Neural progenitor cell (in vitro differentiated cells): ENCODE data around the gene COX18. TPM values are rescaled to one million over a fixed set of nuclear protein-coding genes. Genes with fewer than 3 reads are reported as not detected.

ENCODE experiments used
- DNase-seq: peaks from one replicate; pipeline ENCODE4 v3.0.0-alpha.2; 2016; ENCODE audit warnings: low spot score
- H2AFZ ChIP-seq: fragments of 200-600 bp; sonication (generic); replicated peaks from 2 replicates; pipeline ENCODE4 v1.6.1; 2016; ENCODE audit warnings: antibody characterized with exemption
- H3F3A ChIP-seq: fragments of 200-600 bp; sonication (generic); 2 replicates; pipeline ENCODE4 v1.6.1; 2016; ENCODE audit warnings: antibody characterized with exemption, low read depth
- H3K27ac ChIP-seq: fragments of 200-600 bp; sonication (generic); 2 replicates; pipeline ENCODE4 v1.5.1; 2016; ENCODE audit warnings: mild to moderate bottlenecking
- H3K27me3 ChIP-seq: fragments of 200-600 bp; sonication (generic); 2 replicates; pipeline ENCODE4 v1.6.1; 2016; ENCODE audit warnings: mild to moderate bottlenecking, moderate library complexity
- H3K36me3 ChIP-seq: fragments of 200-600 bp; sonication (generic); 2 replicates; pipeline ENCODE4 v1.5.1; 2016
- H3K4me1 ChIP-seq: fragments of 200-600 bp; sonication (generic); 2 replicates; pipeline ENCODE4 v1.6.1; 2016; ENCODE audit warnings: mixed run types
- H3K4me2 ChIP-seq: fragments of 200-600 bp; sonication (generic); 2 replicates; pipeline ENCODE4 v1.6.1; 2016
- H3K4me3 ChIP-seq: fragments of 200-600 bp; sonication (generic); 2 replicates; pipeline ENCODE4 v1.5.1; 2016
- H3K79me2 ChIP-seq: fragments of 200-600 bp; sonication (generic); 2 replicates; pipeline ENCODE4 v1.6.1; 2016; ENCODE audit warnings: low read depth
- H3K9ac ChIP-seq: fragments of 200-600 bp; sonication (generic); 2 replicates; pipeline ENCODE4 v1.6.1; 2016
- H3K9me3 ChIP-seq: fragments of 200-600 bp; sonication (generic); 2 replicates; pipeline ENCODE4 v1.5.1; 2016; ENCODE audit warnings: low read depth
- H4K20me1 ChIP-seq: fragments of 200-600 bp; sonication (generic); 2 replicates; pipeline ENCODE4 v1.6.1; 2016; ENCODE audit warnings: low read depth
- H3K27ac Mint-ChIP-seq: 3 replicates; pipeline ENCODE4 v1.8.0; 2021; ENCODE audit warnings: mixed read lengths
- H3K27me3 Mint-ChIP-seq: 2 replicates; pipeline ENCODE4 v1.8.0; 2022; ENCODE audit warnings: low read depth, mild to moderate bottlenecking, inconsistent platforms, moderate library complexity, mixed read lengths; ENCODE audit not compliant: insufficient read depth
- H3K36me3 Mint-ChIP-seq: 3 replicates; pipeline ENCODE4 v1.8.0; 2021; ENCODE audit warnings: mixed read lengths
- H3K4me1 Mint-ChIP-seq: 3 replicates; pipeline ENCODE4 v1.8.0; 2021; ENCODE audit warnings: mixed read lengths
- H3K4me3 Mint-ChIP-seq: 3 replicates; pipeline ENCODE4 v1.8.0; 2021; ENCODE audit warnings: mild to moderate bottlenecking, moderate library complexity, mixed read lengths
- H3K9me3 Mint-ChIP-seq: 3 replicates; pipeline ENCODE4 v1.8.0; 2020; ENCODE audit warnings: mixed read lengths
- EZH2 ChIP-seq: fragments of 200-600 bp; sonication (generic); IDR thresholded peaks from 2 replicates; pipeline ENCODE4 v1.6.1; 2017; ENCODE audit warnings: antibody characterized with exemption, mild to moderate bottlenecking, moderate library complexity
- EZH2phosphoT487 ChIP-seq: fragments of 200-600 bp; sonication (generic); IDR thresholded peaks from 2 replicates; pipeline ENCODE4 v1.6.1; 2017; ENCODE audit warnings: antibody characterized with exemption
- total RNA-seq: library from RNA; depleted of rRNA; stranded (reverse); fragments of >200 nt; gene quantifications from 2 replicates; pipeline ENCODE4 v1.2.3, GENCODE V29; 2015; ENCODE audit warnings: low replicate concordance
- TF ChIP-seq, protein P1 (sequence below): fragments of 200-600 bp; sonication (generic); IDR thresholded peaks from 2 replicates; pipeline ENCODE4 v1.5.1; 2017; ENCODE audit warnings: antibody characterized with exemption, mild to moderate bottlenecking

Gene COX18
- total RNA-seq, 1 donor from 2014 or later: 20.3 TPM

DNA sequence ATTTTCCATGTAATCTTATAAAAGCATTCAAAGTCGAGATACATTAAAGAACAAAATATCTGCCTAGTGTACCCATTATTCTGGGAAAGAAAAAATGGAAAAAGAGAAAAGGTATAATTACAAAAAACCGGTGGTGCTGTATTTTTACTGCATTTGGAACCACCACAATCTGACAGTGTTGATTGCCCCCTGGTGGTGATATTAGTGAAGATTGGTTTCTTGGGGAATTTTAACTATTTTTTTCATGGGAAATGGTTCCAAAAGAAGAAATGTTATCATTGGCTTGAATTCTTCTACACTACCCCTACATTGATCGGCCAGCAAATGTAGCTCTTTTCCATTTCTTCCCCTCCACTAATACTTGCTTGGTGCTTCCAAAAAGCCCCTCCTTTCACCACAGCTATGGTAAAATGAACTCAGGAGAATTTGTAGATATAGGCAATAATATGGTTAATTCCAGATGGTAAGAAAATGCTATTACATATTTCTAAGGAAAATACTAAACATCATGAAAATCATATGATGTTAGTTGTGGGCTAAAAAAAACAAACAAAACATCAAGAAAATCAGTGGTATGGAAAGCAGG, 50.0 kb downstream of the COX18 start:
- H3K27ac ChIP-seq: no peak overlapping the region
- H3K36me3 ChIP-seq: no peaks in the 10 kb centered on the region
- no peaks in the 10 kb centered on the region for H3K79me2 ChIP-seq
- H3K9ac ChIP-seq: no peak overlapping the region
- no peaks in the 10 kb centered on the region for H3K9me3 ChIP-seq
- peak; percentile 67 for DNase-seq
- H3K4me1 ChIP-seq: no peaks in the 10 kb centered on the region
- H4K20me1 ChIP-seq: no peaks in the 10 kb centered on the region
- H2AFZ ChIP-seq: no peak overlapping the region
- H3K27me3 ChIP-seq: no peaks in the 10 kb centered on the region
- no peak overlapping the region for H3K4me3 ChIP-seq
- Mint-ChIP-seq H3K4me1 (no peaks in the 10 kb centered on the region), H3K27me3 (no peaks in the 10 kb centered on the region), H3K9me3 (no peaks in the 10 kb centered on the region), H3K27ac (no peak overlapping the region), H3K36me3 (no peaks in the 10 kb centered on the region), H3K4me3 (no peak overlapping the region)
- no peaks in the 10 kb centered on the region for H3F3A ChIP-seq
- TF ChIP-seq, protein P1, sequence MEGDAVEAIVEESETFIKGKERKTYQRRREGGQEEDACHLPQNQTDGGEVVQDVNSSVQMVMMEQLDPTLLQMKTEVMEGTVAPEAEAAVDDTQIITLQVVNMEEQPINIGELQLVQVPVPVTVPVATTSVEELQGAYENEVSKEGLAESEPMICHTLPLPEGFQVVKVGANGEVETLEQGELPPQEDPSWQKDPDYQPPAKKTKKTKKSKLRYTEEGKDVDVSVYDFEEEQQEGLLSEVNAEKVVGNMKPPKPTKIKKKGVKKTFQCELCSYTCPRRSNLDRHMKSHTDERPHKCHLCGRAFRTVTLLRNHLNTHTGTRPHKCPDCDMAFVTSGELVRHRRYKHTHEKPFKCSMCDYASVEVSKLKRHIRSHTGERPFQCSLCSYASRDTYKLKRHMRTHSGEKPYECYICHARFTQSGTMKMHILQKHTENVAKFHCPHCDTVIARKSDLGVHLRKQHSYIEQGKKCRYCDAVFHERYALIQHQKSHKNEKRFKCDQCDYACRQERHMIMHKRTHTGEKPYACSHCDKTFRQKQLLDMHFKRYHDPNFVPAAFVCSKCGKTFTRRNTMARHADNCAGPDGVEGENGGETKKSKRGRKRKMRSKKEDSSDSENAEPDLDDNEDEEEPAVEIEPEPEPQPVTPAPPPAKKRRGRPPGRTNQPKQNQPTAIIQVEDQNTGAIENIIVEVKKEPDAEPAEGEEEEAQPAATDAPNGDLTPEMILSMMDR: peak; percentile 83
- TF ChIP-seq EZH2phosphoT487 (no peak), EZH2 (no peak)
- H3K4me2 ChIP-seq: no peak overlapping the region

DNA sequence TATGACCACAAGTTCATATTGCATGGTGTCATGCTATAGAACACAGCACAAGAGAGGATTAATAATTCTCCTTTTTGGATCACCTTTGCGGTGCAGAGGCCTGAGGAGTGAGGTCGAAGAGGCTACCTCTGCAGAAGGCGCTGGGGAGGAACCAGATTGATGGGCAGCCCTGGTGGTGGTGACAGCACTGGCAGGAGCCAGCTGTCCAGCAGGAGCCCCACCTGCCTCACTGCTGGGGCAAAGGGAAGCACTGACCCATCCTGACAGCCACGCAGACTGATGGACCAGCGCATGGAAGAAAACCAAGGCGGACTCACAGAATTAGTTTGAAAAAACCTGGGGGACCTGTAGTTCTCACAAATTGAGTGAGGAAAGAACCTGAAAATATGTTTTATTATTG, 50.9 kb downstream of the COX18 start:
- Histone ChIP-seq H3F3A (no peaks in the 10 kb centered on the region), H3K9me3 (no peaks in the 10 kb centered on the region), H3K79me2 (no peaks in the 10 kb centered on the region), H3K27ac (no peak overlapping the region), H3K9ac (no peak overlapping the region), H3K4me3 (no peak overlapping the region), H2AFZ (no peak overlapping the region), H3K27me3 (no peaks in the 10 kb centered on the region), H4K20me1 (no peaks in the 10 kb centered on the region), H3K4me2 (no peak overlapping the region), H3K36me3 (no peaks in the 10 kb centered on the region), H3K4me1 (no peaks in the 10 kb centered on the region)
- Mint-ChIP-seq H3K27ac (no peak overlapping the region), H3K27me3 (no peaks in the 10 kb centered on the region), H3K4me1 (no peaks in the 10 kb centered on the region), H3K4me3 (no peak overlapping the region), H3K36me3 (no peaks in the 10 kb centered on the region), H3K9me3 (no peaks in the 10 kb centered on the region)
- peak; percentile 16 for DNase-seq
- TF ChIP-seq, protein P1: no peak
- no peak for TF ChIP-seq EZH2phosphoT487
- TF ChIP-seq EZH2: no peak

DNA sequence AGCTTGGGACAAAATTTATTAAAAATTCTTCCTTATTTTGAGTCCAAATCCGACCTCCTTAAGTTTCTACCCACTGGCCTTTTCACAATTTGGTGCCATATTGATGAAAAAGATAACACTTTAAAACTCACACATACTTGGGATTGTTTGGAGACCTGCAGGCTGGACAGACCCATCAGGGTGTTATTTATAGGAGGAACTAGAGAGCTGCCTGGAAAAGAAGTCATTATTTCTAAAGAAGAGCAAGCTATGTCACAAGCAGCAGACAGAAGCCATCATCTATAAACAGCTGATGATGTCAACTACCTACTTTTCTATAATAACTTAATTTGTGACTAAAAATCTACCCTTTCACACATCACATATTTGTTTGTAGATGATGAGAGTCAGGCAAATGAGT, 56.2 kb downstream of the COX18 start:
- Mint-ChIP-seq H3K36me3 (no peaks in the 10 kb centered on the region), H3K4me3 (no peak overlapping the region), H3K27me3 (no peaks in the 10 kb centered on the region), H3K4me1 (no peaks in the 10 kb centered on the region), H3K9me3 (peaks cover 9% of the 10 kb centered on the region), H3K27ac (no peak overlapping the region)
- Histone ChIP-seq H3K4me3 (no peak overlapping the region), H3K79me2 (no peaks in the 10 kb centered on the region), H3K27ac (no peak overlapping the region), H3K9ac (no peak overlapping the region), H3F3A (no peaks in the 10 kb centered on the region), H3K4me1 (no peaks in the 10 kb centered on the region), H4K20me1 (no peaks in the 10 kb centered on the region), H3K4me2 (no peak overlapping the region), H3K9me3 (no peaks in the 10 kb centered on the region), H3K36me3 (no peaks in the 10 kb centered on the region), H3K27me3 (no peaks in the 10 kb centered on the region), H2AFZ (no peak overlapping the region)
- no peak for DNase-seq
- TF ChIP-seq, protein P1: no peak
- TF ChIP-seq EZH2phosphoT487 (no peak), EZH2 (no peak)
